Activated gamma-delta T cell treated with Interleukin-2 at 50 U/mL for 16 hours (primary cell): ENCODE data around the gene FTO.

Experiments used
- DNase-seq: peaks from one replicate; pipeline ENCODE4 v3.0.0-alpha.2; 2020

FTO gene

DNA sequence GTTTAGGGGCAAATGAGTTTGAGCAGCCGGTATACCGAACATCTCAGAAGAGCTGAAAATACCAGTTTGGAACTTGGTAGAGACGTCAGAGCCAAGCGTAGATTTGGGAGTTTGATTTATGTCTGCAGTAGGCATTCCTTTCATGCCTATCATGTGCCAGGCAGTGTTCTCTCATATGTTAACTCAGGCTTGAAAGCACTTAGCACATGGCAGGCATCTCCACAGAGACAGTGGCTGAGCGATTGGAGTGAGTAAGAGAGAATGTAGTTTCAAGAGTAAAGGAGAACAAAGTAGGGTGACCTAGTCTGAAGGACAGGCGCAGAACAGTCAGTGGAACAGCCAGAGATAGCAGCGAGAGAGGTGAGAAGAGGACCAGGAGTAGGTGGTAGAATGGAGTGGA, 207.0 kb downstream of the FTO start:
- DNase-seq: no peak

GRCh38 chr16:53911513-53911912, 207.6 kb downstream of the FTO start:
- DNase-seq: no peak

- peak; percentile 34 for DNase-seq
These were observed 208.2 kb downstream of the FTO start for GRCh38 chr16:53912155-53912554.

DNA sequence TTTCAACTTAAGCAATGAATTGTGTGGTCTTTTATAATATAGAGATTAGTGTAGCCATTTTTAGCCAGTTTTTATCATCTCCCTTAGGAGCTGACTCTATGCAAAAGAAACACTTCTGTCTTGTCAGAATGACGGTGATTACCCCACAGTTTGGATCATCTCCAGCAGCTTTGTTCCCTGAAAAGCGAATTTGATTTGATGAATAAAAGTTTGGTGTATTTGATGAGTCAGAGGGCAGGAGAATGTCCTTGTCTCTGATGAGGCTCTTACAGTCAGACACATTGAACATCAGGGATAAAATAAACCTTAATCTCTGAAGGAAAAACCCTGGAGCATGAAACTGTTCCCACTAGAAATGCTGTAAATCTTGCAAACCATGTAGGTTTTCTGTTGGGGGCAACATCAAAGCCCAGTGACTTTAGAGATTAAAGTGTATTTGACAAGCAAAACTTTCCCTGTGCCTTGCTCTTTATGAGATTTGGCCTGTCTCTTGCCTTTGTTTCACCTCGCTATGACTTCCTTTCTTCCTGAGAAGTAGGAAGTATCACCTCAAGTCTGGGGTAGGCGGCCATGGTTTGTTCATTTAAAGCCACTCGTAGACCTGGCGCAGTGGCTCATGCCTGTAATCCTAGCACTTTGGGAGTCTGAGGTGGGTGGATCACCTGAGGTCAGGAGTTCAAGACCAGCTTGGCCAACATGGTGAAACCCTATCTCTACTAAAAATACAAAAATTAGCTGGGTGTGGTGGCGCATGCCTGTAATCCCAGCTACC, 209.3 kb downstream of the FTO start:
- DNase-seq: no peak

GRCh38 chr16:53913920-53914319, 210.0 kb downstream of the FTO start:
- no peak for DNase-seq

- no peak for DNase-seq
These were observed 210.8 kb downstream of the FTO start for GRCh38 chr16:53914736-53915135.

- no peak for DNase-seq
These were observed 211.7 kb downstream of the FTO start for GRCh38 chr16:53915452-53916160.

- no peak for DNase-seq
These were observed 217.0 kb downstream of the FTO start for GRCh38 chr16:53920988-53921387.

DNA sequence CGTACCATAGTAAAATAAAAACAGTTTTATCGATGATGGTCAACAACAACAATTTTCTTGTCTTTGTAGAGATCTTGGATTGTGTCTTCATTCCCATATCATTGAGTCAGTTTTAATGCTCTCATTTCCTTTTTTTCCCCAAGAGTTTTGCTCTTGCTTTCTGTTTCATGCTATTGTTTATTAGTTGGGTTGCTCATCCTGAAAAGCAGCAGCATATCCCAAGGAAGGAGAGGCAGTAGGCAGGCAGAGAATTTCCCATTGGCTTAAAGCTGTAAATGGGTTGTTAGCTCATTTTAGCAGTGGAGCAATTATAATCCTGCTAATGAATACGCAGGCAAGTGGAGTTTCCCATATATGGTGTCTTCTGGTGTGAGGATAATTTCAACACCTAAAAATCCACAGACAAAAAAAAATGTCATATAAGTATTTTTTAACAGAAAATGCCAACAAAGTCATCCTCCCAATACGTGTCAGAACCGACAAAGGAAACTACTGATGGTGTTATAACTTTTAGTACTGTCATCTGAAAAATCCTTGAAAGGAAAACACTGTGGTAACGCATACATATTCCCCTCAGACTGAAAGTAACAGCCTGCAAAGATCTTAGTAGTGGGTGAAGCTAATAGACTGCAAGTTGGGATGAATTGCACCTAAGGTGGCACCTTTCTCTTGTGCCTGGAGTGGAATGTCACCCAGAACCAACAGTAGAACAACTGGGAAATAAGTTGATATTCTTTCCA, 218.3 kb downstream of the FTO start:
- DNase-seq: no peak

- DNase-seq: no peak
These were observed 219.0 kb downstream of the FTO start for GRCh38 chr16:53922807-53923571.

GRCh38 chr16:53924331-53925106, 220.6 kb downstream of the FTO start:
- DNase-seq: no peak

- DNase-seq: no peak
These were observed 221.1 kb downstream of the FTO start for GRCh38 chr16:53925107-53925410.

DNA sequence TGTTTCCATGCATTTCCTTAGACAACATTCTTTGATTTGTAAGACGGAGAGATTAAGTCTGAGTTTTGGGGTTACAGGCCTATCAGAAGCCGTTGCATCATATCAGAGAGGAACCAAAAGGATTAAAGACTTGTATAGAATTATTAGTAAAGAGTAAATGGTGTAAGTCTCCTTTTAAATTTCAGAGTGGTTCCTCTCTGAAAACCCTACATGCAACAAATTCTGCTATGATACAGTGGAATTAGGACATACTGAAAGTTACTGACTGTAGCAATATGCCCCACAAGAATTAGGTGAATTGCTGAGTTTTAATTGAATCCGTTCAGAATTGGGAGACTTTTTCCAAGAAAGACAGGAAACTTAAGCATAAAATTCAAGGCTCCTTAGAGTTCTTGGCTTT, 221.6 kb downstream of the FTO start:
- no peak for DNase-seq

- DNase-seq: no peak
These were observed 222.3 kb downstream of the FTO start for GRCh38 chr16:53926209-53926608.

GRCh38 chr16:53932975-53933374, 229.0 kb downstream of the FTO start:
- no peak for DNase-seq

DNA sequence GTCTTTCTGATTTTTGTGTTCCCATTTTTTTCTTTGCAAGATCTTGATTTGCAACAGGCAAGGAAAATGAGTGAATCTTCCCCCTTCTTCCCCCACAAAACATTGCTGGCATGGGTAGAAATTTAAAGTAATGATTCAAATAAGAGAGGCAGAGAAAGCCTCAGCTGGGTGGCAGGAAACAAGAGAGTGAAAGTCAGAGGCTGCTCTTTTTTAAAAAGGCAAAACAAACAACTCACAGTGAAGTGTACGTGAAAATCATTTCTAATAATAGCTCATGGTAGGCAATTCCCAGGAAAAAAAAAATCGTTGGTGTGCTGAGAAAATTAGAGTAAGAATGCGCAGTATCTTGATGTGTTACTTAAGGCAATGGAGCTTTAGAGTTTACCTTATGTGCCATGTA, 229.5 kb downstream of the FTO start:
- no peak for DNase-seq

DNA sequence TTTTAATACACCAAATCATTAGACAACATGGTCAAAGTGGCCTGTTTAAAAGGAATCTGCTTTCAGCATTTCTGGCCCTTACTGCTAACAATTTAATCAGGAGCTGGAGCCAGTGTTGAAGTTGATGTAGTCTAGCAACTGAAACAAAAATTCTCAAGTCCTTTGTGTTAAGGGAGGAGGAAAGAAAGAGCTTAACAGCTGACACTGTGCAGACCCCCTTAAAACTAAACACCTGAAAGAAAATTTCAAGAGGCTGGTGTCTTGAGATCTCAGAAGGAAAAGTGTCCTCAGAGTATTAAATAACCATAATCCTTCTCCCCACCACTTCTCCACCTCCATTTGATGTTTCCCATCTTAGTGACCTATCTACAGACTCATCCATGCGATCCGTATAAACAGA, 232.1 kb downstream of the FTO start:
- no peak for DNase-seq

DNA sequence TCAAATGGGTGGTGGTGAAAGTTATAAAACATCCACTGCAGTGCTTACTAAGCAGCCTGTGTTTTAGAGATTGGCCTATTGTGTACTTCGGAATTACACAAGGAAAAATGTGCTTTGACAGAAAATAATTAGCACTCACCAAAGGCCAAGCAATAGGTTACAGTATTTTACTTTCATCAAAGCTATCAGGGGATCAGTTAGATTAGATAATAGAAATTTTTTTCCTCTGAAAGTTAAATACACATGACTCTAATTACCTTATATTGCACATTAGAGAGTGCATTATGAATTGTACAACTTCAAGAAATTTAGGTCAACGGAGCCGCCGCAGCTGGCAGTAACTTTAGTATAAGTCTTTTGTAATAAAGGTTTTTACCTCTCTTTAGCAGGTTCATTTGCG, 232.6 kb downstream of the FTO start:
- DNase-seq: no peak

- no peak for DNase-seq
These were observed 233.4 kb downstream of the FTO start for GRCh38 chr16:53937161-53937880.

GRCh38 chr16:53944025-53944424, 240.1 kb downstream of the FTO start:
- DNase-seq: no peak

GRCh38 chr16:53945996-53946395, 242.0 kb downstream of the FTO start:
- DNase-seq: no peak
